GM03348 (cell line): ENCODE measurements around the gene FLRT1.
"Not testable (repeated sequence)": the region's sequence is repeated elsewhere in the genome, so short reads cannot be mapped to it uniquely, and the experiment has no call there.

ENCODE experiments used
- DNase-seq: peaks from one replicate; pipeline ENCODE4 v3.0.0; 2012; ENCODE audit warnings: low spot score

FLRT1 gene

GRCh38 chr11:64025205-64025604, 10.5 kb upstream of the FLRT1 start:
- no peak for DNase-seq

GRCh38 chr11:64026575-64027205, 9.0 kb upstream of the FLRT1 start:
- no peak for DNase-seq

- DNase-seq, result no peak
These were observed 7.9 kb upstream of the FLRT1 start for GRCh38 chr11:64027651-64028397.

DNA sequence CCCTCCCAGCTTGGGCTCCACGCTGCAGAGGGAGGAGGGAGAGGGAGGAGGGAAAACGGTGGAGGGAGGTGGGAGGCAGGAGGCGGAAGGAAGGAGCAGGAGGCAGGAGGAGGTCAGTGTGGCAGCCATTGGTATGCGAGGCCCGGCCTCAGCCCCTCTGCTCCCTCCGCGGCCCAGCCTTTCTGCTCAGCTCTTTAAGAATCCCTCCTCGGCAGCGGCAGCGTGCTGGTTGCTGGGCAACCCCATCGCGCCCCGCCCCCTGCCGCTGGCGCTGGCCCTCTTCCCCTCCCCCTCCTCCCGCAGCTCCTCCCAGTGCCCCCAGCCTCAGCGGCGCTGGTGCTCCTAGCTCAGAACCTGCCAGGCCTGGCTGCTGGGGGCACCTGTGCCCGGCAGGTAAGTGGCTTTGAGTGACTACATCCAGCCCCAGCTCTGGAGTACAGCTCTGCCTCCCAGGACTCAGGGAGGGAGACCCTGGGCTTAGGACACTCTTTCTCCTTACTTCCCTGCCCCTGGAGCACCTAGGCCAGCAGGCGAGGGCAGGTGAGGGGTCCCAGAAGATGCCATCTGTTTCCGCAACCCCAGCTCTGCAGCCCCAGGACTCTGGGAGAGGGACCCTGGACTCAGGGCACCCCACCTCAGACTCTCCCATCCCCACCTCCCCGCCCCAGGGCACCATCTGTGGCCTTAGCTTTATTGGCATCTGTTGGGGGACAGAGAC, 7.2 kb upstream of the FLRT1 start:
- peak; percentile 33 for DNase-seq

DNA sequence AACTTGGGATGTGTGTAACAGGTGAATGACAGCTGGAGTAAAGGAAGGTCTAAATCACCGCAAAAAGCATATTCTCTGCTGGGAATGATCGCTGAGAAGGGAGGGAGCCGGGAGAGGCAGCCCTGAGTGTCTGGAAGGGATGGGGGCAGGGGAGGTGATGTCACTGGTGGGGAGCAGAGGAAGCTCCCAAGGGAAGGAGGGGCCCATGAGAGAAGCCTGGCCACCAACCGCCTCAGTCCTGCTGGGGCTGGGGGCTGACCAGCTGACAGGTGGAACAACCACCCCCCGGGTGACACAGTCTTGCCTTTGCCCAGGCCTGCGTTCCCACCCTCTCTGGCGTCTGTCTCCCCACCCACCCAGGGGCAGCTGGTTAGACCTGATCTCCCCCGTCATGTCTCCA, 6.0 kb upstream of the FLRT1 start:
- no peak for DNase-seq

GRCh38 chr11:64031001-64031400, 4.7 kb upstream of the FLRT1 start:
- no peak for DNase-seq

DNA sequence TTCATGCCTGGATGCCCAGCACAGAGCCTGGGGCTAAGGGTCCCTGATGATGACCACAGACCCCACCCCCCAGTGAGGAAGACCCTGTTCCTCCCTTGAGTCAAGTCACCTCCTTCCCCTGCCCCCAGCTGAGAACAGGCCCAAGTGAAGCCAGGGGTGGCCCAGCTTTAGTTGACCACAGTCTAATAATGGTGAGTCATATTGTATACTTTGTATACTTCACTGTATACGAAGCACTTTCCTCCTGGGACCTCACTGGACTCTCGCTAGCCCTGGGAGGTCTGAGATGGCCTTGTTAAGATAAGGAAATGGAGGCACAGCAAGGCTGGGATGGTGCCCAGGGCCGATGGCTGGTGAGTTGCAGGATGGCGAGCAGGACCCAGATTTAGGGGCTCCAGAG, 3.7 kb upstream of the FLRT1 start:
- no peak for DNase-seq

DNA sequence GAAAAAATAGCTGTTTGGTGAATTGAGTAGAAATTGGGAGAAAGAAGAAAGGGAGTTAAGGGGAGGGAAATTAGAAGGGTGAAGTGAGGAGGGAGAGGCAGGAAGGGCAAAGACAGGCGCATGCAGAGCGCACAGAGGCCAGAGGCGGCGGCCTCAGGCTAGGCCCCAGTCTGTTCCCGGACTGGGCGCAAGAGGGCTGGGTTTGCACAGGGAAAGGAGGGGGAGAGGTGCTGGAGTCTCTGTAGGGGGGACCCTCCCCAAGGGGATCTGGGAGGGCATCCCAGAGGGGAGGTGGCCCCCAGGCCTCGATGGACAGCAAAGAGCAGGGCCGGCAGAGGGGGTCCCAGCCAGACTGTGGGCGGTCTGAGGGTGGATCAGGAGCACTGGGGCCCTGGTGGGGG, 1.3 kb upstream of the FLRT1 start:
- no peak for DNase-seq

DNA sequence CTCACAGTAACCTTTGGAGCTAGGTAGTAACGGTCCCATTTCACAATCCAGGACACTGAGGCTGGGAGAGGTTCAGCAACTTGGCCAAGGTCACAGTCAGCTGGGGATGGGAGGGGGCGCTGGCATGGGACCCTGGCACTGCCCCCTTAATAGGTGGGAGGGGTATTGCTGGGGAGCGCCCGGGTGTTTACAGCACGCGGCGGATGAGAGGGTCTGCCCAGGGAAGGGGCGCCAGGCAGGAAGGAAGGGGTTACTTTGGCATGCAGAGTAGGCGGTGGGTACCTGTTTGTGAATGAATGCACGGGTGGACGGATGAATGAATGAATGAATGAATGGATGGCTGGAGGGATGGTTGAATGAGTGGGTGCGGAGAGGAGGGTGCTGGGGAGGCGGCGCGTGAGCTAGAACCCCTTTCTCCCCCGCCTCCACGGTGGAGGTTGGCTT, 628 bp upstream of the FLRT1 start:
- DNase-seq, result no peak

DNA sequence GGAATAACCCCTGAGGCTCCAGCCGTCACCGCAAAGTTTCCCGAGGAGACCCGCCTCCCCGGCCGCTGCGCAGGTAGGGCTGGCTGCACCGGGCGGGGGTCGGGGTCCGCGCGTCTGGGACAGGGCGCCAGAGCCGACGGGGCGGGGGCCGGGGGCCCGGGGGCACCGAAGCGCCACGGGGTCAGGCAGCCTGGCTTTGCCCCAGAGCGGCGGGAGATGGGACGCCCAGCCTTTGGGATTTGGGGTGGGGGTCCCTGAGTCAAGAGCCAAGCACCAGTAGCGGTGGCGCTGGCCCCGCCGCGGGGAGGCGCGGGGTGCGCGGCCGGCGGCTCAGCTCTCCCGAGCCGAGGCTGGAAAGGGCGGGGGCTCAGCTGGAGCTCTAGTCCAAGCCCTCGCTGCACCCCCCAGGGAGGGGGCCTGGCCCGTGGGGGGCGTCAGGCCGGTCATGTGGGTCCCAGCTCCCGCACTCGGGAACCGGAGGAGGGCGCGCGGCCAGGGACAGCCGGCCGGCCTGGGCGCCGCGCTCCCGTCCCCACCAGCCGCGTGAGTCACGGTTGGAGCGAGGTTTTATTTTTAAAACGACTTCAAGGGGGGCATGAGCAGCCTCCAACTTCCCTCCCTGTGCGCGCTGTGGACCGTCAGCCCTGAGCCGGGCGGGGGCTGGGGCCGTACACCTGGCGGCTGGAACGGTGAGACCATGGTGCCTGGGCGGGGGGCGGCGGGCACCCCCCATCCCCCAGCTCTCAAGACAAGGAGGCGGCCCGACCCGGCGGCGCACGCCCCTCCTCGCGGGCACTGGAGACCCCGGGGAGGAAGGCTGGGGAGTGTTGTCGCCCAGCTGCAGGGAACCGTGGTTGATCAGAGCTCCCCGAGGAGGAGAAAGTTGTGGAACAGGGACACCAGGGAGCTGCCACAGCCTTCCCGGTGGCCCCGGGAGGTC, 626 bp downstream of the FLRT1 start:
- DNase-seq, result peak; percentile 77

DNA sequence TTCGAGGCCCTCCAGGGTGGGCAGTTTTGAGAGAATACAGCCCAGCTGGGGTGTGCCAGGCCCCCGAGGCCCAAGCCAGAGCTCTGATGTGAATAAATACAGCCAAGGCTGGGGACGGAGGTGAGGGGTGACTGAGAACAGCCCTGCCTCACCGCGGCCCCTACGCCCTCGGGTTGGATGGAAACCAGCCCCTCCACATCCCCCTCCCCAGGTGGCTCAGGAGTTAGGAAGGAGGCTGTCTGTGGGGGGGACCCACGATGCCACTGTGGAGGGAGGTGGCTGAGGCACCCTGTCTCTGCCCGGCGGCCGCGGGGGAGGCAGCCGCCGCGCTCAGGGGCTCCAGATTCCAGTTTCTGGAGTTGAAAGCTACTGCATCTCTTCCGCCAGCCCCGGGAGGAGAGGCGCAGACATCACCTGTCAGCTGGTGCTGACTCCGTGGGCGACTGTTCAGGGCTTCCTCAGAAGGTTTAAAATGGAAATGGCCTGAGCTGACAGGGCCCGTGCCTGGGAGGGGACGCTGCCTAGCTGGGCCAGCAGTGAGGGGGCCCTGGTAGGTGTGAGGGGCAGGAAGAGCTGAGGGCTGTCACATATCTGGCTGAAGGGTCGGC, 1.4 kb downstream of the FLRT1 start:
- DNase-seq, result no peak

DNA sequence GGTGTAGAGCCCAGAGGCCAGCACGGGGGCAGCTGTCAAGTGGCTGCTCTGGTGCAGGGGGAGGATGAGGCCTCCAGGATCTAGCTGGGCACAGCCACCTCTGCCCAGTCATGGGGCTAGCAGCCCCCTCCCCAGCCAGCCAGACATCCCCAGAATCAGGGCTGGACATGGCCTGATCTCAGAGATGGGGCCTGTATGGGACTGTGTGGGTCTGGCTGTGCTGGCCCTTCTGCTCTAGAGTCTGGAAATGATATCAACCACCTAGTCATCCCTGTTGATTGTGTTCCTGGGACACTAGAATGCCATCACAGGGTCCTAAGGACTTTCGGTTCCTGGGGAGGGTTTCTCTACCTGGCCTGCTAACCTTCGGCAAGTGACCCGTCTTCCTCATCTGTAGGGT, 2.8 kb downstream of the FLRT1 start:
- DNase-seq, result no peak

GRCh38 chr11:64039012-64039665, 3.4 kb downstream of the FLRT1 start:
- no peak for DNase-seq

GRCh38 chr11:64040684-64041322, 5.1 kb downstream of the FLRT1 start:
- no peak for DNase-seq

GRCh38 chr11:64041846-64042245, 6.1 kb downstream of the FLRT1 start:
- DNase-seq, result no peak

GRCh38 chr11:64042301-64042700, 6.6 kb downstream of the FLRT1 start:
- DNase-seq, result no peak

- no peak for DNase-seq
These were observed 7.8 kb downstream of the FLRT1 start for GRCh38 chr11:64043545-64043944.

GRCh38 chr11:64044730-64045393, 9.1 kb downstream of the FLRT1 start:
- no peak for DNase-seq

- no peak for DNase-seq
These were observed 10.0 kb downstream of the FLRT1 start for GRCh38 chr11:64045700-64046099.

- not testable (repeated sequence) for DNase-seq
These were observed 11.6 kb downstream of the FLRT1 start for GRCh38 chr11:64047373-64047772.
